GM12878 (cell line): ENCODE results near the gene NRP1. TPM values are rescaled to one million over a fixed set of nuclear protein-coding genes. Genes with fewer than 3 reads are reported as not detected.

Experiments
- ATAC-seq: fragments of 200-7000 bp; cut with Tn5 transposase; 3 replicates; pipeline ENCODE4 v1.9.1; 2020; ENCODE audit warnings: mild to moderate bottlenecking, moderate library complexity
- BruUV-seq: library from RNA; stranded (reverse); fragments of 400-500 nt; replicated peaks from 2 replicates; lab custom pipeline; 2021; lab: Mats Ljungman, UMichigan
- CTCF ChIA-PET: fragments of 300-600 bp; sonication (Branson Sonifier 250); formaldehyde crosslinking; extraction: SDS; loops from one replicate; lab custom pipeline; 2021; ENCODE audit warnings: inconsistent platforms; lab: Yijun Ruan, JAX
- POLR2A ChIA-PET: fragments of 350-600 bp; formaldehyde crosslinking; extraction: SDS; loops from one replicate; lab custom pipeline; 2021; ENCODE audit warnings: inconsistent platforms; lab: Charles Lee
- RAD21 ChIA-PET: fragments of 300-600 bp; sonication (Branson Sonifier 250); formaldehyde crosslinking; loops from one replicate; lab custom pipeline; 2023; ENCODE audit warnings: antibody characterized with exemption; ENCODE audit not compliant: unreplicated experiment; lab: Charles Lee
- SMC1A ChIA-PET: fragments of 300-600 bp; sonication (Branson Sonifier 250); formaldehyde crosslinking; loops from one replicate; lab custom pipeline; 2023; ENCODE audit not compliant: unreplicated experiment, uncharacterized antibody; lab: Charles Lee
- DNase-seq: peaks from one replicate; pipeline ENCODE4 v3.0.0-alpha.2; 2011; ENCODE audit warnings: low read depth, low spot score
- FAIRE-seq: peaks from 3 replicates; lab custom pipeline; 2011; peaks lifted over from hg19 to GRCh38; lab: Jason Lieb, UNC
- H2AFZ ChIP-seq: 2 replicates; pipeline ENCODE4 v1.6.0; 2011; ENCODE audit warnings: low read depth, low read length, control low read depth; ENCODE audit not compliant: control insufficient read depth
- H3K27ac ChIP-seq: 2 replicates; pipeline ENCODE4 v1.5.1; 2011; ENCODE audit warnings: control low read depth; ENCODE audit not compliant: control insufficient read depth, insufficient read depth
- H3K27me3 ChIP-seq, 2 experiments: replicated peaks in 1 of 2; 2 replicates each; pipeline versions ENCODE4 v1.6.0 to v1.6.1; 2011; ENCODE audit warnings: low read length in 1 of 2; ENCODE audit not compliant: control insufficient read depth in 2 of 2, insufficient read depth in 2 of 2
- H3K36me3 ChIP-seq, 2 experiments: 2 replicates each; pipeline ENCODE4 v1.5.1; 2011; ENCODE audit warnings: low read length in 1 of 2; ENCODE audit not compliant: control insufficient read depth in 2 of 2, insufficient read depth in 2 of 2
- H3K4me1 ChIP-seq: 2 replicates; pipeline ENCODE4 v1.6.1; 2011; ENCODE audit warnings: mild to moderate bottlenecking, low read length, moderate library complexity, mixed read lengths; ENCODE audit not compliant: control insufficient read depth, insufficient read depth
- H3K4me2 ChIP-seq: 2 replicates; pipeline ENCODE4 v1.6.0; 2011; ENCODE audit warnings: control low read depth; ENCODE audit not compliant: control insufficient read depth, insufficient read depth
- H3K4me3 ChIP-seq: fragments of 200-600 bp; sonication (generic); 2 replicates; pipeline ENCODE4 v1.5.1; 2016
- H3K79me2 ChIP-seq: 2 replicates; pipeline ENCODE4 v1.6.0; 2011; ENCODE audit warnings: low read length; ENCODE audit not compliant: control insufficient read depth, insufficient read depth
- H3K9ac ChIP-seq: 2 replicates; pipeline ENCODE4 v1.8.0; 2011; ENCODE audit warnings: low read length, control low read depth, mixed read lengths; ENCODE audit not compliant: control insufficient read depth, insufficient read depth
- H3K9me3 ChIP-seq: replicated peaks from 3 replicates; pipeline ENCODE4 v1.5.1; 2011; ENCODE audit warnings: mild to moderate bottlenecking, low read length; ENCODE audit not compliant: control insufficient read depth, insufficient read depth
- H4K20me1 ChIP-seq: 2 replicates; pipeline ENCODE4 v1.6.0; 2011; ENCODE audit not compliant: control insufficient read depth, insufficient read depth
- CHD2 ChIP-seq: IDR thresholded peaks from 2 replicates; pipeline ENCODE4 v1.6.1; 2011; ENCODE audit warnings: low read depth, low read length, improper control_type of control experiment, borderline replicate concordance
- CHD4 ChIP-seq: fragments of 200-600 bp; sonication (generic); IDR thresholded peaks from 2 replicates; pipeline ENCODE4 v1.6.1; 2016; ENCODE audit warnings: mild to moderate bottlenecking
- EP300 ChIP-seq, 2 experiments: fragments of 150-350 bp in 1 of 2; IDR thresholded peaks; 2 replicates each; pipeline ENCODE4 v1.6.1; 2011 to 2012; ENCODE audit warnings: low read depth in 2 of 2, low read length in 2 of 2, borderline replicate concordance in 1 of 2, improper control_type of control experiment in 1 of 2, inconsistent platforms in 1 of 2; ENCODE audit not compliant: control insufficient read depth in 1 of 2
- FOXK2 ChIP-seq: fragments of 450-650 bp; IDR thresholded peaks from 2 replicates; pipeline ENCODE4 v1.6.1; 2017; ENCODE audit warnings: mild to moderate bottlenecking, moderate library complexity
- FOXM1 ChIP-seq: IDR thresholded peaks from 2 replicates; pipeline ENCODE4 v1.6.1; 2012; ENCODE audit warnings: low read depth, mild to moderate bottlenecking, inconsistent platforms, low read length, moderate library complexity
- MYC ChIP-seq: IDR thresholded peaks from 2 replicates; pipeline ENCODE4 v1.6.1; 2011; ENCODE audit warnings: mild to moderate bottlenecking, low read length, moderate library complexity, inconsistent platforms; ENCODE audit not compliant: insufficient read depth, insufficient replicate concordance, insufficient read length, severe bottlenecking
- NR2C2 ChIP-seq: IDR thresholded peaks from 2 replicates; pipeline ENCODE4 v1.6.1; 2011; ENCODE audit warnings: borderline replicate concordance, low read depth; ENCODE audit not compliant: control insufficient read depth, insufficient read length
- PAX5 ChIP-seq: IDR thresholded peaks from 2 replicates; pipeline ENCODE4 v1.6.1; 2011; ENCODE audit warnings: low read depth, low read length, borderline replicate concordance
- PML ChIP-seq: IDR thresholded peaks from 2 replicates; pipeline ENCODE4 v1.6.1; 2012; ENCODE audit warnings: low read length, inconsistent platforms
- SUZ12 ChIP-seq: fragments of 200-600 bp; sonication (generic); IDR thresholded peaks from one replicate; pipeline ENCODE4 v1.6.1; 2018; ENCODE audit warnings: antibody characterized with exemption, mild to moderate bottlenecking; ENCODE audit not compliant: unreplicated experiment
- TCF3 ChIP-seq: IDR thresholded peaks from 2 replicates; pipeline ENCODE4 v1.6.1; 2012; ENCODE audit warnings: low read depth, mild to moderate bottlenecking, low read length, borderline replicate concordance; ENCODE audit not compliant: insufficient read depth
- TCF7 ChIP-seq: IDR thresholded peaks from 2 replicates; pipeline ENCODE4 v1.6.1; 2014; ENCODE audit warnings: antibody characterized with exemption, borderline replicate concordance
- WRNIP1 ChIP-seq: IDR thresholded peaks from 2 replicates; pipeline ENCODE4 v1.6.1; 2011; ENCODE audit warnings: low read depth, low read length, improper control_type of control experiment, borderline replicate concordance
- ZNF622 ChIP-seq: fragments of 450-650 bp; IDR thresholded peaks from 2 replicates; pipeline ENCODE4 v1.6.1; 2017; ENCODE audit warnings: mild to moderate bottlenecking, inconsistent platforms
- ZZZ3 ChIP-seq: IDR thresholded peaks from 2 replicates; pipeline ENCODE4 v1.6.1; 2011; ENCODE audit warnings: low read depth; ENCODE audit not compliant: control insufficient read depth, insufficient read length
- WGBS: methylation state at CpG from one replicate; pipeline ENCODE4 v1.1.6; 2016; ENCODE audit warnings: low lambda C conversion rate; ENCODE audit not compliant: insufficient replicate concordance, insufficient coverage; ENCODE audit errors: missing lambda C conversion rate; 5-methylcytosine and 5-hydroxymethylcytosine counted together
- in situ Hi-C: fragments of 300-500 bp; cut with MboI; formaldehyde crosslinking; loops from 9 replicates; pipeline ENCODE4 v1.14.3; 2018; ENCODE audit warnings: mixed read lengths
- intact Hi-C: fragments of 100-400 bp; cut with micrococcal nuclease; formaldehyde crosslinking; loops from one replicate; pipeline ENCODE4 v1.14.2; 2022; ENCODE audit not compliant: unreplicated experiment
- polyA plus RNA-seq, 11 experiments: library from polyadenylated mRNA; depleted of rRNA in 4 of 11; unstranded in 6 of 11; stranded (reverse) in 5 of 11; fragments of >200 nt; fragmentation: Nextera tagmentation in 4 of 11; fragmentation: Illumina TruSeq in 1 of 11; extraction: Ambion mirVana in 4 of 11; extraction: Trizol in 1 of 11; gene quantifications; 1 replicate in 1 of 11; 2 replicates in 10 of 11; pipeline versions ENCODE4 v1.2.1 to v1.2.3, GENCODE V29; 2011 to 2016; ENCODE audit warnings: inconsistent platforms in 2 of 11, missing spikeins in 2 of 11, low read depth in 1 of 11
- total RNA-seq, 4 experiments: library from RNA; depleted of rRNA in 3 of 4; stranded (reverse); fragments of >200 nt in 3 of 4; fragmentation: Illumina TruSeq in 1 of 4; extraction: Trizol in 1 of 4; gene quantifications; 2 replicates each; pipeline versions ENCODE4 v1.2.1 to v1.2.3, GENCODE V29; 2013 to 2021
- TF ChIP-seq, protein P1 (sequence below): IDR thresholded peaks from 2 replicates; pipeline ENCODE4 v1.6.1; 2012; ENCODE audit warnings: mild to moderate bottlenecking, low read depth, low read length

The NRP1 gene
- total and polyA plus RNA-seq, 10 of the 15 experiments (the other 5 are each of a cell fraction or from before 2014, with no cell fraction given), result 0.11 to 12.1 (median 0.52) TPM

DNA sequence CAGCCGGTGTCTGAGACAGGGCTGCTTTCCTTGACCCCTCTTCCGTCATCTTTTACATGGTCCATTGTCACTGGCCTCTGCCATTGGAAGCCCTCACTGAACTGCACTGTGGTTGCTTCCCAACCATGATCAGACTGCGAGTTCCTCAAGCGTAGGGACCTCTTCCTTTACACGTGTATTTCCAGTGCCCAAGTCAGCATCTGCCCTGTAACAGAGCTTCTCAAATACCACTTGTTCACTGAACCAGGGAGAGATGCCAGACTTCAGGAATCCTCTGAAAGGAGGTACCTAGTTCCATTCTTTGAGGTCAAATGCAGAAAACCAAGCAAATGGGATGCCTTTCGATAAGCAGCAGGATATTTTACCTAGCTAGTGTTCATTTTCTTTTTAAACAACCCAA lies 145.1 kb downstream of the NRP1 start:
- in situ Hi-C loops, result loop anchor here (25.0 kb wide), 1 partner anchor 1448 kb away; no protein-coding TSS in a partner anchor
- BruUV-seq, result no TSS peak
- POLR2A ChIA-PET, result interaction anchor here (0.5 kb wide), 1 partner anchor 54 kb away, joined by 7 read pairs; no protein-coding TSS in a partner anchor

More for the DNA sequence above, 145.1 kb downstream of the NRP1 start:
- Histone ChIP-seq H2AFZ (no peak overlapping the region), H4K20me1 (no peaks in the 10 kb centered on the region), H3K27me3 (no peaks in the 10 kb centered on the region), H3K27ac (no peak overlapping the region), H3K9ac (no peak overlapping the region), H3K4me3 (no peak overlapping the region), H3K4me2 (no peak overlapping the region), H3K4me1 (no peaks in the 10 kb centered on the region), H3K36me3 (no peaks in the 10 kb centered on the region), H3K79me2 (no peaks in the 10 kb centered on the region), H3K9me3 (no peaks in the 10 kb centered on the region)
- 33% methylated on average over 6 of the region's 6 CpGs for WGBS
- DNase-seq, result no peak
- SMC1A ChIA-PET, result interaction anchor here (0.6 to 1.3 kb wide), 2 partner anchors 13 to 1110 kb away, joined by 3 read pairs; no protein-coding TSS in a partner anchor
- no peak for TF ChIP-seq WRNIP1
- TF ChIP-seq CHD4, result no peak
- no peak for TF ChIP-seq FOXM1
- no peak for TF ChIP-seq PAX5
- no peak for TF ChIP-seq TCF7
- no peak for TF ChIP-seq TCF3
- TF ChIP-seq ZZZ3, result no peak
- TF ChIP-seq NR2C2, result no peak
- no peak for TF ChIP-seq FOXK2
- TF ChIP-seq MYC, result no peak
- no peak for TF ChIP-seq ZNF622
- TF ChIP-seq EP300 (IDR thresholded peaks at IDR 0.05; ENCODE audit: borderline replicate concordance in 1 of 2, control insufficient read depth in 1 of 2, low read depth in 2 of 2, low read length in 2 of 2), result no peak
- TF ChIP-seq CHD2, result no peak
- TF ChIP-seq PML, result no peak
- no peak for TF ChIP-seq SUZ12
- TF ChIP-seq, protein P1, sequence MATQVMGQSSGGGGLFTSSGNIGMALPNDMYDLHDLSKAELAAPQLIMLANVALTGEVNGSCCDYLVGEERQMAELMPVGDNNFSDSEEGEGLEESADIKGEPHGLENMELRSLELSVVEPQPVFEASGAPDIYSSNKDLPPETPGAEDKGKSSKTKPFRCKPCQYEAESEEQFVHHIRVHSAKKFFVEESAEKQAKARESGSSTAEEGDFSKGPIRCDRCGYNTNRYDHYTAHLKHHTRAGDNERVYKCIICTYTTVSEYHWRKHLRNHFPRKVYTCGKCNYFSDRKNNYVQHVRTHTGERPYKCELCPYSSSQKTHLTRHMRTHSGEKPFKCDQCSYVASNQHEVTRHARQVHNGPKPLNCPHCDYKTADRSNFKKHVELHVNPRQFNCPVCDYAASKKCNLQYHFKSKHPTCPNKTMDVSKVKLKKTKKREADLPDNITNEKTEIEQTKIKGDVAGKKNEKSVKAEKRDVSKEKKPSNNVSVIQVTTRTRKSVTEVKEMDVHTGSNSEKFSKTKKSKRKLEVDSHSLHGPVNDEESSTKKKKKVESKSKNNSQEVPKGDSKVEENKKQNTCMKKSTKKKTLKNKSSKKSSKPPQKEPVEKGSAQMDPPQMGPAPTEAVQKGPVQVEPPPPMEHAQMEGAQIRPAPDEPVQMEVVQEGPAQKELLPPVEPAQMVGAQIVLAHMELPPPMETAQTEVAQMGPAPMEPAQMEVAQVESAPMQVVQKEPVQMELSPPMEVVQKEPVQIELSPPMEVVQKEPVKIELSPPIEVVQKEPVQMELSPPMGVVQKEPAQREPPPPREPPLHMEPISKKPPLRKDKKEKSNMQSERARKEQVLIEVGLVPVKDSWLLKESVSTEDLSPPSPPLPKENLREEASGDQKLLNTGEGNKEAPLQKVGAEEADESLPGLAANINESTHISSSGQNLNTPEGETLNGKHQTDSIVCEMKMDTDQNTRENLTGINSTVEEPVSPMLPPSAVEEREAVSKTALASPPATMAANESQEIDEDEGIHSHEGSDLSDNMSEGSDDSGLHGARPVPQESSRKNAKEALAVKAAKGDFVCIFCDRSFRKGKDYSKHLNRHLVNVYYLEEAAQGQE, result no peak
- CTCF ChIA-PET, result interaction anchor here (0.6 kb wide), 1 partner anchor 144 kb away, joined by 3 read pairs; no protein-coding TSS in a partner anchor
- RAD21 ChIA-PET, result no interaction called here
- ATAC-seq, result no peak
- intact Hi-C loops, result no loop called here
- no peak for FAIRE-seq
